Measurements from ENCODE around the gene TACR1.
"Not testable (repeated sequence)": the region's sequence is repeated elsewhere in the genome, so short reads cannot be mapped to it uniquely, and the experiment has no call there.

The TACR1 gene

DNA sequence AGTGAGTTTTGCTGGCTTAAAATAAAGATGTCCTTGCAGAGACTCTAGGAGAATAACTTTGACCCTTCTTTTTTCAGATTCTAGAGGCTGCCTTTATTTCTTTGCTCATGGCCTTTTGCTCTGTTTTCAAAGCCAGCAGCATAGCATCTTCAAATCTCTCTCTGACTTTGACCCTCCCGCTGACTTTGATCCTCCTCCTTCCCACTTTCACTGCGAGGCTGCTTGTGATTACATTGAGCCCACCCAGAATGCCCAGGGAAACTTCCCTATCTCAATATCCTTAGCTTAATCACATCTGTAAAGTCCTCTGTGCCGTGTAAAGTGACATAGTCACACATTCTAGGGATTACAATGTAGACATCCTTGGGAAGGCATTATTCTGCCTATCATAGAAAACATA, 23.9 kb downstream of the TACR1 start:
- Histone ChIP-seq H3K27ac (ENCODE audit: low read depth, low read length) (no peak overlapping the region), H3K9me3 (ENCODE audit: control insufficient read depth in 5 of 5, low read length in 5 of 5) (peaks cover 0 to 4% (median 0%) of the 10 kb centered on the region in 5 donors), H3K4me3 (ENCODE audit: low read depth in 1 of 5, low read length in 5 of 5) (no peak overlapping the region), H3K36me3 (ENCODE audit: control insufficient read depth in 5 of 5, insufficient read depth in 5 of 5, low read length in 5 of 5) (no peaks in the 10 kb centered on the region), H3K9ac (ENCODE audit: low read length in 5 of 5) (no peak overlapping the region), H3K4me1 (ENCODE audit: control insufficient read depth in 5 of 5, insufficient read depth in 5 of 5, low read length in 5 of 5) (no peaks in the 10 kb centered on the region), H3K27me3 (ENCODE audit: control insufficient read depth in 5 of 5, insufficient read depth in 4 of 5, low read length in 5 of 5) (no peaks in the 10 kb centered on the region)

DNA sequence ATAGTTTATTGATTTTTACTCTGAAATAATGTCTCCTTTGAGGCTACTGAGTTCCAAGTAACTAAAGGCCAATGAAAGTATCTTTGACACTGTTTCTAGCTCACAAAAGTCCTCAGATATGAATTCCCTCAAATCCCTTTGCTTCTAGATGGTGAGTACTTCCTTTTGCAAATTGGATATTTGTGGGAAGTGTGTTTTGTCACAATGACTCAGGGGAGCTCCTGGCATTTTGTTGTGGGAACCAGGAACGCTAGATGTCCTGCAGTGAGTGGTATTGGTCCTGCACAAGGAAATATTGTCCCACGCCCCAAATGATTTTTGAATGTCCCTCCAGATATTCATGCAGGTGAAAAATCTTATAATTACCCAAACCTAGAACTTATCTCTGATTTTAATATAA, 24.3 kb downstream of the TACR1 start:
- Histone ChIP-seq H3K4me3 (ENCODE audit: low read depth in 1 of 5, low read length in 5 of 5) (no peak overlapping the region), H3K36me3 (ENCODE audit: control insufficient read depth in 5 of 5, insufficient read depth in 5 of 5, low read length in 5 of 5) (no peaks in the 10 kb centered on the region), H3K27ac (ENCODE audit: low read depth, low read length) (no peak overlapping the region), H3K9me3 (ENCODE audit: control insufficient read depth in 5 of 5, low read length in 5 of 5) (peaks cover 0 to 4% (median 0%) of the 10 kb centered on the region in 5 donors), H3K27me3 (ENCODE audit: control insufficient read depth in 5 of 5, insufficient read depth in 4 of 5, low read length in 5 of 5) (no peaks in the 10 kb centered on the region), H3K9ac (ENCODE audit: low read length in 5 of 5) (no peak overlapping the region), H3K4me1 (ENCODE audit: control insufficient read depth in 5 of 5, insufficient read depth in 5 of 5, low read length in 5 of 5) (no peaks in the 10 kb centered on the region)

DNA sequence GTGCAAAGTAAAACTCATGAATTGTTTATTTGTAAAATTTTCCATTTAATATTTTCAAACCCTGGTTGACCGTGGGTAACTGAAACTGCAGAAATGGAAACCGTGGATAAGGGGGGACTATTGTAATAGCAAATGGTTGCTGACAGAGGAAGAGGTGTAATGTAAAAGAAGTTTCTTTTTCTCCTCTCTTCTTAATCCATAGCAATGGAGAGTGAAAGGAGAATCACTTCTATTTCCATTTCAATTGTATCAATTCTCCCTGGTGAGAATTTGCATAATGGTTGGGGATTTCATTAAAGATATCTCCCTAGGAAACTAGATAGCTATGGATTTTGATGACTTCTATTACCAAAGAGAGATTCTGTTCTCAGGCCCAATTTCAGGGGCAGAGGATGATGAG, 24.8 kb downstream of the TACR1 start:
- Histone ChIP-seq H3K9ac (ENCODE audit: low read length in 5 of 5) (no peak overlapping the region), H3K27ac (ENCODE audit: low read depth, low read length) (no peak overlapping the region), H3K9me3 (ENCODE audit: control insufficient read depth in 5 of 5, low read length in 5 of 5) (peaks cover 0 to under 1% (median 0%) of the 10 kb centered on the region in 5 donors), H3K27me3 (ENCODE audit: control insufficient read depth in 5 of 5, insufficient read depth in 4 of 5, low read length in 5 of 5) (no peaks in the 10 kb centered on the region), H3K4me3 (ENCODE audit: low read depth in 1 of 5, low read length in 5 of 5) (no peak overlapping the region), H3K4me1 (ENCODE audit: control insufficient read depth in 5 of 5, insufficient read depth in 5 of 5, low read length in 5 of 5) (no peaks in the 10 kb centered on the region), H3K36me3 (ENCODE audit: control insufficient read depth in 5 of 5, insufficient read depth in 5 of 5, low read length in 5 of 5) (no peaks in the 10 kb centered on the region)

DNA sequence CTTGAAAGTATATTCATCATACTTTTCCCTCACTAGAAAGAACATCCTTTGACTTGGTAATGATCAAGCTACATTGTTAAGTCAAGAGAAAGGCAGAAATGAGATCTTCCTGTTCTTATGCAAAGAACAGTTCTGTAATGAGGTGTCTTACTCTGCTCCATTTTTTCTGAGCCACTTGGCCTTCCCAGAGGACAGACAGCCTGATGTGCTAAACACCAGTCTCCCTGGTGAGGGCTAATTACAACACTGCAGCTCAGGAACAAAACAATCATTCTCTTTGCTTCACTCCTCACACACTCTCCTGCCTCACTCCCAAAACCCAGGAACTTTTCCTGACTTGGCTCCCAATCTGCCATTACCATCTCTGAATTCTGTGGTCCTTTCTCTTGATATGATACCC, 25.6 kb downstream of the TACR1 start:
- Histone ChIP-seq H3K36me3 (ENCODE audit: control insufficient read depth in 5 of 5, insufficient read depth in 5 of 5, low read length in 5 of 5) (no peaks in the 10 kb centered on the region), H3K27ac (ENCODE audit: low read depth, low read length) (no peak overlapping the region), H3K9me3 (ENCODE audit: control insufficient read depth in 5 of 5, low read length in 5 of 5) (no peaks in the 10 kb centered on the region), H3K4me1 (ENCODE audit: control insufficient read depth in 5 of 5, insufficient read depth in 5 of 5, low read length in 5 of 5) (no peaks in the 10 kb centered on the region), H3K4me3 (ENCODE audit: low read depth in 1 of 5, low read length in 5 of 5) (no peak overlapping the region), H3K27me3 (ENCODE audit: control insufficient read depth in 5 of 5, insufficient read depth in 4 of 5, low read length in 5 of 5) (no peaks in the 10 kb centered on the region), H3K9ac (ENCODE audit: low read length in 5 of 5) (no peak overlapping the region)

DNA sequence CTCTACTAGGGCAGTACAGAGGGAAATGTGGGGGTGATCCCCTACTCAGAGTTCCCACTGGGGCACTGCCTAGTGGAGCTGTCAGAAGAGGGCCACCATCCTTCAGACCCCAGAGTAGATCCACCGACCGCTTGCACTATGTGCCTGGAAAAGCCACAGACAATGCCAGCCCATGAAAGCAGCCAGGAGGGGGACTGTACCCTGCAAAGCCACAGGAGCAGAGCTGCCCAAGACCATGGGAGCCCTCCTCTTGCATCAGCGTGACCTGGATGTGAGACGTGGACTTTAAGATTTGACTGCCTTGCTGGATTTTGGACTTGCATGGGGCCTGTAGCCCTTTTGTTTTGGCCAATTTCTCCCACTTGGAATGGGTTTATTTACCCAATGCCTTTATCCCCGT, 27.9 kb downstream of the TACR1 start:
- H3K36me3 ChIP-seq (ENCODE audit: control insufficient read depth in 5 of 5, insufficient read depth in 5 of 5, low read length in 5 of 5); H3K4me1 ChIP-seq (ENCODE audit: control insufficient read depth in 5 of 5, insufficient read depth in 5 of 5, low read length in 5 of 5); H3K9ac ChIP-seq (ENCODE audit: low read length in 5 of 5); H3K9me3 ChIP-seq (ENCODE audit: control insufficient read depth in 5 of 5, low read length in 5 of 5); H3K27ac ChIP-seq (ENCODE audit: low read depth, low read length); H3K4me3 ChIP-seq (ENCODE audit: low read depth in 1 of 5, low read length in 5 of 5); H3K27me3 ChIP-seq (ENCODE audit: control insufficient read depth in 5 of 5, insufficient read depth in 4 of 5, low read length in 5 of 5): not testable (repeated sequence)

DNA sequence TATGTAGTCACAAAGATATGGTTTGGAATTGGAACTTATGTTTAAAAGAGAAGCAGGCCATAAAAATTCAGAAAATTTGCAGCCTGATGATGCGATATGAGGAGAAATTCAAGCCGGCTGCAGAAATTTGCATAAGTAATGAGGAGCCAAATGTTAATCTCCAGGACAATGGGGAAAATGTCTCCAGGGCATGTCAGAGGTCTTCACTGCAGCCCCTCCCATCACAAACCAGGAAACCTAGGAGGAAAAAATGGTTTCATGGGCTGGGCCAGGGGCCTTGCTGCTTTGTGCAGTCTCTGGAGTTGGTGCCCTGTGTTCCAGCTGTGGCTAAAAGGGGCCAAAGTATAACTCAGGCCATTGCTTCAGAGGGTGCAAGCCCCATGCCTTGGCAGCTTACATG, 28.4 kb downstream of the TACR1 start:
- Histone ChIP-seq H3K27ac (ENCODE audit: low read depth, low read length) (no peak overlapping the region), H3K4me1 (ENCODE audit: control insufficient read depth in 5 of 5, insufficient read depth in 5 of 5, low read length in 5 of 5) (no peaks in the 10 kb centered on the region), H3K9ac (ENCODE audit: low read length in 5 of 5) (no peak overlapping the region), H3K4me3 (ENCODE audit: low read depth in 1 of 5, low read length in 5 of 5) (no peak overlapping the region), H3K27me3 (ENCODE audit: control insufficient read depth in 5 of 5, insufficient read depth in 4 of 5, low read length in 5 of 5) (no peaks in the 10 kb centered on the region), H3K36me3 (ENCODE audit: control insufficient read depth in 5 of 5, insufficient read depth in 5 of 5, low read length in 5 of 5) (no peaks in the 10 kb centered on the region), H3K9me3 (ENCODE audit: control insufficient read depth in 5 of 5, low read length in 5 of 5) (no peaks in the 10 kb centered on the region)

DNA sequence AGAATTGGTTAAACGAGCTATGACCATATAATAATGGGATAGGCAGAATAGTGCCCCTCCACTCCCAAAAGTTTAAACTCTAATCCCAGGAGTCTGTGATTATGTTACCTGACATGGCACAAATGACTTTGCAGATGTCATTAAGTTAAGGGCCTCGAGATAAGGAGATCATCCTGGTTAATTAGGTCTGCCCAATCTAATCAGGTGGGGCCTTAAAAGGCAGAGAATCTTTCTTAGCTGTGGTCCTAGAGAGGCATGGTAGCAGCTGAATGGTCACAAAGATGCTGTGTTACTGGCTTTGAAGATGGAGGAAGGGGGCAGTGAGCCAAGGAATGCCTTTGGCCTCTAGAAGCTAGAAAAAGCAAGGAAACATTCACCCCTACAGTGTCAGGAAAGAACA, 31.1 kb downstream of the TACR1 start:
- no peaks in the 10 kb centered on the region for H3K9me3 ChIP-seq (ENCODE audit: control insufficient read depth in 5 of 5, low read length in 5 of 5)
- no peaks in the 10 kb centered on the region for H3K4me1 ChIP-seq (ENCODE audit: control insufficient read depth in 5 of 5, insufficient read depth in 5 of 5, low read length in 5 of 5)
- no peaks in the 10 kb centered on the region for H3K36me3 ChIP-seq (ENCODE audit: control insufficient read depth in 5 of 5, insufficient read depth in 5 of 5, low read length in 5 of 5)
- H3K27me3 ChIP-seq (ENCODE audit: control insufficient read depth in 5 of 5, insufficient read depth in 4 of 5, low read length in 5 of 5) = no peaks in the 10 kb centered on the region
- H3K9ac ChIP-seq (ENCODE audit: low read length in 5 of 5) = no peak overlapping the region
- no peak overlapping the region for H3K4me3 ChIP-seq (ENCODE audit: low read depth in 1 of 5, low read length in 5 of 5)
- H3K27ac ChIP-seq (ENCODE audit: low read depth, low read length) = no peak overlapping the region

DNA sequence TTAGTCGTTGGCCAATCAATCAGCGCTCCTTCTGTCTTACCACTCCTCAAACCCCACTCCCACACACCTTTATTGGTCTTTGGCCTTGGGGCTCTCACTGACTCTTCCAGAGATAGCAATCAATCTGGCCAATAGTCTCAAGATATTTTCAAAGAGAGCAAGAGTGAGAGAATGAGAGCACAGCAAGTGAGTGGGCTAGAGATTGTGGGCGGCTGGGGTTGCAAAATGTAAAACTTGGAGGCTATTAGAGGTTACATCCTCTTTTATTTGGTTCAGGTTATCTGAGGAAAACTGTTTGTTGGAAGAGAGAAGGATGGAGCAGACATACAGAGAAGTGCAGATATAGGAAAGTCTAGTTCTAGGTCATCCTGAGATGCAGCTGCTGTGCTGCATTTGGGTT, 32.8 kb downstream of the TACR1 start:
- H3K27me3 ChIP-seq (ENCODE audit: control insufficient read depth in 5 of 5, insufficient read depth in 4 of 5, low read length in 5 of 5) = no peaks in the 10 kb centered on the region
- no peak overlapping the region for H3K4me3 ChIP-seq (ENCODE audit: low read depth in 1 of 5, low read length in 5 of 5)
- peaks cover 0 to 7% (median 2%) of the 10 kb centered on the region in 5 donors for H3K4me1 ChIP-seq (ENCODE audit: control insufficient read depth in 5 of 5, insufficient read depth in 5 of 5, low read length in 5 of 5)
- H3K9me3 ChIP-seq (ENCODE audit: control insufficient read depth in 5 of 5, low read length in 5 of 5) = no peaks in the 10 kb centered on the region
- H3K27ac ChIP-seq (ENCODE audit: low read depth, low read length) = no peak overlapping the region
- H3K36me3 ChIP-seq (ENCODE audit: control insufficient read depth in 5 of 5, insufficient read depth in 5 of 5, low read length in 5 of 5) = no peaks in the 10 kb centered on the region
- no peak overlapping the region for H3K9ac ChIP-seq (ENCODE audit: low read length in 5 of 5)

DNA sequence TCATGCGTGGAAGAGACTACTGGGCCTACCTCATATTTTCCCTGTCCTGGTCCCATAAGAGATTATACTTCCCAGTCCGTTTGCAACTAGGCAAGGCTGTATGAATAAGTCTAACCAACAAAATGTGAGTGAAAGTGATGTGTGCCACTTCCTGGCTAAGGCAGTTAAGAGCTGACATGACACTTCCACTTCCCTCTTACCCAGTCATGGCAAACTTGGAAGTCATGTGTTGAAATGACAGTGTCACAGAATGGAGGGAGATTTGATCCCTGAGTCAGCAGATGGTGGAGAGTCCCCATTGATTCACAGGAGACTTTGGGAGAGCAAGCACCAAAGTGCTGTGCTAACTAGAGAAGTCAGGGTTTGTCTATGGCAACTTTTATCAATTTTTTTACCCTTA, 36.4 kb downstream of the TACR1 start:
- H3K4me1 ChIP-seq (ENCODE audit: control insufficient read depth in 5 of 5, insufficient read depth in 5 of 5, low read length in 5 of 5) = peaks cover 0 to 7% (median 2%) of the 10 kb centered on the region in 5 donors
- H3K27me3 ChIP-seq (ENCODE audit: control insufficient read depth in 5 of 5, insufficient read depth in 4 of 5, low read length in 5 of 5) = no peaks in the 10 kb centered on the region
- no peak overlapping the region for H3K9ac ChIP-seq (ENCODE audit: low read length in 5 of 5)
- H3K4me3 ChIP-seq (ENCODE audit: low read depth in 1 of 5, low read length in 5 of 5) = no peak overlapping the region
- H3K36me3 ChIP-seq (ENCODE audit: control insufficient read depth in 5 of 5, insufficient read depth in 5 of 5, low read length in 5 of 5) = no peaks in the 10 kb centered on the region
- no peaks in the 10 kb centered on the region for H3K9me3 ChIP-seq (ENCODE audit: control insufficient read depth in 5 of 5, low read length in 5 of 5)
- no peak overlapping the region for H3K27ac ChIP-seq (ENCODE audit: low read depth, low read length)

DNA sequence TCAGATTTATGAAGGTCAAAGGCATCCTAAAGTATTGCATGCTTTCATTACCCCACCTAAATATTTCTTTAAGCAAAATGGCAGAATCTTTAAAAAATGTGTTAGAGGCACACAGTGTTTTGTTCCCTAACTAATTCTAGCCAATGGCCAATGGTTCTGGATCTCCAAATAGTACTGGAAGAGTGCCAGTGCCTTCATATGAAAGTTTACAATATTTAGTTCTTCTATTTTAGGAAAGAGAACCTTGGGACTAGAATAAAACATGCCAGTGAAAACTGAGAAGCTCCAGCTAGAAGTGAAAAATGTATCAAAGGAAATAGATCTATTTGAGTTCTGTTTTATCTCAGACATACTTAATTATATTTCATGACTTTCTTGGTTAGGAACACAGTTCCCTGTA, 37.1 kb downstream of the TACR1 start:
- no peak overlapping the region for H3K27ac ChIP-seq (ENCODE audit: low read depth, low read length)
- peaks cover 0 to 7% (median 2%) of the 10 kb centered on the region in 5 donors for H3K4me1 ChIP-seq (ENCODE audit: control insufficient read depth in 5 of 5, insufficient read depth in 5 of 5, low read length in 5 of 5)
- H3K27me3 ChIP-seq (ENCODE audit: control insufficient read depth in 5 of 5, insufficient read depth in 4 of 5, low read length in 5 of 5) = no peaks in the 10 kb centered on the region
- H3K36me3 ChIP-seq (ENCODE audit: control insufficient read depth in 5 of 5, insufficient read depth in 5 of 5, low read length in 5 of 5) = no peaks in the 10 kb centered on the region
- no peak overlapping the region for H3K4me3 ChIP-seq (ENCODE audit: low read depth in 1 of 5, low read length in 5 of 5)
- no peak overlapping the region for H3K9ac ChIP-seq (ENCODE audit: low read length in 5 of 5)
- H3K9me3 ChIP-seq (ENCODE audit: control insufficient read depth in 5 of 5, low read length in 5 of 5) = no peaks in the 10 kb centered on the region

DNA sequence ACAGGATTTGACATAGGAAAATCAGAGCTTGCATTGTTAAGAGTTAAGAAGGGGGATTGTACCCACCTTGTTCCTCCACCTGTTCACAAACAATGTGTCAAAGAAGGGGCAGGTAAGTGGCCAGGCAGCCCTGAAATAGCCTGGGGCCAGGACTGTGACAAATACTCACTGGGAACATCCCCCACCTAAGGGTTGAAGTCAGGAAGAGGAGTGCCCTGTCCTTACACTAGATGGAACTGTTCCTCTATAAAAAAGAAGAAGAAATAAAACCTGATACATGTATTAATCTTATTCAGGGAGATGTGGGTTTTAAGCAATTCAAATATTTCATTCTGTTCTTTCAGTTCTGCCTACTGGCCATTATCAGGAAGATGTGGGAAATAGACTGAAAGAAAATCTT, 41.9 kb downstream of the TACR1 start:
- Histone ChIP-seq H3K4me3 (ENCODE audit: low read depth in 1 of 5, low read length in 5 of 5) (no peak overlapping the region), H3K27ac (ENCODE audit: low read depth, low read length) (no peak overlapping the region), H3K36me3 (ENCODE audit: control insufficient read depth in 5 of 5, insufficient read depth in 5 of 5, low read length in 5 of 5) (no peaks in the 10 kb centered on the region), H3K4me1 (ENCODE audit: control insufficient read depth in 5 of 5, insufficient read depth in 5 of 5, low read length in 5 of 5) (peaks cover 0 to 15% (median 4%) of the 10 kb centered on the region in 5 donors), H3K27me3 (ENCODE audit: control insufficient read depth in 5 of 5, insufficient read depth in 4 of 5, low read length in 5 of 5) (no peaks in the 10 kb centered on the region), H3K9me3 (ENCODE audit: control insufficient read depth in 5 of 5, low read length in 5 of 5) (no peaks in the 10 kb centered on the region), H3K9ac (ENCODE audit: low read length in 5 of 5) (no peak overlapping the region)
